ENCODE data around the gene CNIH2. TPM values are rescaled to one million over a fixed set of nuclear protein-coding genes. Genes with fewer than 3 reads are reported as not detected.

CNIH2 gene
- total and polyA plus RNA-seq, 2 of the 13 experiments (the other 11 are each of a cell fraction or from before 2014, with no cell fraction given): 0.60 to 0.69 TPM

GRCh38 chr11:66289548-66290329, 11.8 kb downstream of the CNIH2 start (continued):
- TF ChIP-seq, protein P1, sequence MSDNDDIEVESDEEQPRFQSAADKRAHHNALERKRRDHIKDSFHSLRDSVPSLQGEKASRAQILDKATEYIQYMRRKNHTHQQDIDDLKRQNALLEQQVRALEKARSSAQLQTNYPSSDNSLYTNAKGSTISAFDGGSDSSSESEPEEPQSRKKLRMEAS (IDR thresholded peaks at IDR 0.05): peak; percentile 68; the same call in 1 of the 2 replicates
- 0 out of 2 replicates have a peak, but pooled peaks have one; percentile 24 for TF ChIP-seq FOXA3 (CRISPR knock-in tag; IDR thresholded peaks at IDR 0.05)
- TF ChIP-seq ZBTB40 (IDR thresholded peaks at IDR 0.05): no peak
- TF ChIP-seq ZBTB40 (CRISPR knock-in tag; IDR thresholded peaks at IDR 0.05): no peak; the same call in 1 of the 2 replicates
- TF ChIP-seq, protein P2, sequence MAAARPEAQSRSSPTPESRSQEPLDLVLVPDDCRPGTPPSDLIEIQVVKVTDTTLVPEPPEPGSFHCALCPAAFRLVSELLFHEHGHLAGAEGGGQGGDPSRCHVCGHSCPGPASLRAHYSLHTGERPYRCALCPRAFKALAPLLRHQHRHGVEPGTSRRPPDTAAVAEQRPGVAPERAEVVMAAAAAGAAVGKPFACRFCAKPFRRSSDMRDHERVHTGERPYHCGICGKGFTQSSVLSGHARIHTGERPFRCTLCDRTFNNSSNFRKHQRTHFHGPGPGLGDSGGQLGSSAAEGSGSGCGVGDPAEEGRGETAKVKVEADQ (CRISPR knock-in tag; IDR thresholded peaks at IDR 0.05; ENCODE audit: borderline replicate concordance): no peak
- TF ChIP-seq ZFP82 (CRISPR knock-in tag; IDR thresholded peaks at IDR 0.05; ENCODE audit: borderline replicate concordance): peak; percentile 67; the same call in 1 of the 2 replicates
- TF ChIP-seq, protein P3, sequence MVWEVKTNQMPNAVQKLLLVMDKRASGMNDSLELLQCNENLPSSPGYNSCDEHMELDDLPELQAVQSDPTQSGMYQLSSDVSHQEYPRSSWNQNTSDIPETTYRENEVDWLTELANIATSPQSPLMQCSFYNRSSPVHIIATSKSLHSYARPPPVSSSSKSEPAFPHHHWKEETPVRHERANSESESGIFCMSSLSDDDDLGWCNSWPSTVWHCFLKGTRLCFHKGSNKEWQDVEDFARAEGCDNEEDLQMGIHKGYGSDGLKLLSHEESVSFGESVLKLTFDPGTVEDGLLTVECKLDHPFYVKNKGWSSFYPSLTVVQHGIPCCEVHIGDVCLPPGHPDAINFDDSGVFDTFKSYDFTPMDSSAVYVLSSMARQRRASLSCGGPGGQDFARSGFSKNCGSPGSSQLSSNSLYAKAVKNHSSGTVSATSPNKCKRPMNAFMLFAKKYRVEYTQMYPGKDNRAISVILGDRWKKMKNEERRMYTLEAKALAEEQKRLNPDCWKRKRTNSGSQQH (CRISPR knock-in tag; IDR thresholded peaks at IDR 0.05; ENCODE audit: low read depth): peak; percentile 95
- TF ChIP-seq ELF1 (CRISPR knock-in tag; IDR thresholded peaks at IDR 0.05): no peak
- TF ChIP-seq PPARG (CRISPR knock-in tag; conservative IDR thresholded peaks at IDR 0.05): no peak
- no peak for TF ChIP-seq HNF4G (IDR thresholded peaks at IDR 0.05; ENCODE audit: borderline replicate concordance, low read depth, low read length)
- no peak for TF ChIP-seq HNF4G (CRISPR knock-in tag; IDR thresholded peaks at IDR 0.05; ENCODE audit: borderline replicate concordance, low read depth)
- TF ChIP-seq ZNF235 (CRISPR knock-in tag; IDR thresholded peaks at IDR 0.05; ENCODE audit: borderline replicate concordance): 0 out of 2 replicates have a peak, but pooled peaks have one; percentile 78
- TF ChIP-seq MAF1 (CRISPR knock-in tag; IDR thresholded peaks at IDR 0.05; ENCODE audit: borderline replicate concordance): peak; percentile 20; the same call in 1 of the 2 replicates

Measured in HepG2 (cell line).